22Rv1 (cell line): ENCODE results near the gene GABRR2.

Experiments used
- ZFX ChIP-seq: fragments of 450-650 bp; IDR thresholded peaks from 2 replicates; pipeline ENCODE4 v1.6.1; 2017; ENCODE audit warnings: antibody characterized with exemption, borderline replicate concordance
- TF ChIP-seq, protein P1 (sequence below): fragments of 450-650 bp; IDR thresholded peaks from 2 replicates; pipeline ENCODE4 v1.5.1; 2017; ENCODE audit warnings: mild to moderate bottlenecking

DNA sequence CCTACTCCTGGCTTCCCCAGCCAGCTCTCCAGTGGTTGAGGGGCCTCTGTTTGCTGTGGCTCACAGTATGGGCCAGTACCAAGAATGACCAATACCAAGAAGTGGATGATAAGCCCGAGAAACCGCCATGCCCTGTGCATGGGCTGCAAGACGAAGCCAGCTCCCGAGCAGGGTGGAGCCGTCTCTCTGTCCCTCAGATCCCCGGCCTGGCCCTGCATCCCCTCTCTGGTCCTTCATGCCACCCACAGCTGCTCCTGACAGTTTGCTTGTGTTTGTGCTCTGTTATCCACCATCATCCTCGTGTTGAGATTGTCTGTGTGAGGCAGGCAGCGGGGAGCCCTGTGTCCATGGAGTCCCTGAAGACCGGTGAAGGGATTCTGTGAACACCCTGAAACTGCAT lies 36.1 kb downstream of the GABRR2 start:
- TF ChIP-seq, protein P1, sequence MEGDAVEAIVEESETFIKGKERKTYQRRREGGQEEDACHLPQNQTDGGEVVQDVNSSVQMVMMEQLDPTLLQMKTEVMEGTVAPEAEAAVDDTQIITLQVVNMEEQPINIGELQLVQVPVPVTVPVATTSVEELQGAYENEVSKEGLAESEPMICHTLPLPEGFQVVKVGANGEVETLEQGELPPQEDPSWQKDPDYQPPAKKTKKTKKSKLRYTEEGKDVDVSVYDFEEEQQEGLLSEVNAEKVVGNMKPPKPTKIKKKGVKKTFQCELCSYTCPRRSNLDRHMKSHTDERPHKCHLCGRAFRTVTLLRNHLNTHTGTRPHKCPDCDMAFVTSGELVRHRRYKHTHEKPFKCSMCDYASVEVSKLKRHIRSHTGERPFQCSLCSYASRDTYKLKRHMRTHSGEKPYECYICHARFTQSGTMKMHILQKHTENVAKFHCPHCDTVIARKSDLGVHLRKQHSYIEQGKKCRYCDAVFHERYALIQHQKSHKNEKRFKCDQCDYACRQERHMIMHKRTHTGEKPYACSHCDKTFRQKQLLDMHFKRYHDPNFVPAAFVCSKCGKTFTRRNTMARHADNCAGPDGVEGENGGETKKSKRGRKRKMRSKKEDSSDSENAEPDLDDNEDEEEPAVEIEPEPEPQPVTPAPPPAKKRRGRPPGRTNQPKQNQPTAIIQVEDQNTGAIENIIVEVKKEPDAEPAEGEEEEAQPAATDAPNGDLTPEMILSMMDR: no peak
- no peak for TF ChIP-seq ZFX
